Spinal cord (tissue), 10 donors: Measurements from ENCODE around the gene GDNF. TPM values are rescaled to one million over a fixed set of nuclear protein-coding genes. Genes with fewer than 3 reads are reported as not detected.

Experiments
- DNase-seq, 6 donors: peaks; one replicate each; pipeline versions ENCODE4 v3.0.0 to v3.0.0-alpha.2; 2013 to 2015; ENCODE audit warnings: low spot score in 6 of 6, low read depth in 4 of 6
- H3K27ac ChIP-seq: one replicate; pipeline ENCODE4 v1.5.1; 2013; ENCODE audit warnings: low read depth, low read length, control low read depth
- H3K27me3 ChIP-seq: one replicate; pipeline ENCODE4 v1.6.1; 2013; ENCODE audit warnings: low read length; ENCODE audit not compliant: control insufficient read depth, insufficient read depth
- H3K36me3 ChIP-seq: one replicate; pipeline ENCODE4 v1.6.1; 2013; ENCODE audit warnings: low read length; ENCODE audit not compliant: control insufficient read depth, insufficient read depth
- H3K4me1 ChIP-seq: one replicate; pipeline ENCODE4 v1.6.1; 2013; ENCODE audit warnings: low read length; ENCODE audit not compliant: control insufficient read depth, insufficient read depth
- H3K4me3 ChIP-seq: one replicate; pipeline ENCODE4 v1.5.1; 2013; ENCODE audit warnings: low read depth, low read length, control low read depth
- H3K9me3 ChIP-seq: one replicate; pipeline ENCODE4 v1.6.1; 2013; ENCODE audit warnings: low read length; ENCODE audit not compliant: control insufficient read depth, insufficient read depth
- WGBS: methylation state at CpG from one replicate; pipeline ENCODE4 v1.1.5; 2013; ENCODE audit warnings: missing lambda C conversion rate; ENCODE audit not compliant: insufficient coverage; 5-methylcytosine and 5-hydroxymethylcytosine counted together
- polyA plus RNA-seq, 2 donors: library from polyadenylated mRNA; unstranded; fragments of 120-200 nt; gene quantifications; one replicate each; pipeline ENCODE4 v1.2.1, GENCODE V29; 2013; ENCODE audit not compliant: insufficient read length in 2 of 2
- total RNA-seq, 2 donors: library from RNA; depleted of rRNA in 1 of 2; stranded (reverse); fragments of 120-200 nt in 1 of 2; fragments of >200 nt in 1 of 2; gene quantifications; one replicate each; pipeline versions ENCODE4 v1.2.3 to v1.2.4, GENCODE V29; 2013 to 2014
- donor health status: healthy.

Gene GDNF
- total and polyA plus RNA-seq, 4 donors = 0.17 to 0.51 (median 0.43) TPM

DNA sequence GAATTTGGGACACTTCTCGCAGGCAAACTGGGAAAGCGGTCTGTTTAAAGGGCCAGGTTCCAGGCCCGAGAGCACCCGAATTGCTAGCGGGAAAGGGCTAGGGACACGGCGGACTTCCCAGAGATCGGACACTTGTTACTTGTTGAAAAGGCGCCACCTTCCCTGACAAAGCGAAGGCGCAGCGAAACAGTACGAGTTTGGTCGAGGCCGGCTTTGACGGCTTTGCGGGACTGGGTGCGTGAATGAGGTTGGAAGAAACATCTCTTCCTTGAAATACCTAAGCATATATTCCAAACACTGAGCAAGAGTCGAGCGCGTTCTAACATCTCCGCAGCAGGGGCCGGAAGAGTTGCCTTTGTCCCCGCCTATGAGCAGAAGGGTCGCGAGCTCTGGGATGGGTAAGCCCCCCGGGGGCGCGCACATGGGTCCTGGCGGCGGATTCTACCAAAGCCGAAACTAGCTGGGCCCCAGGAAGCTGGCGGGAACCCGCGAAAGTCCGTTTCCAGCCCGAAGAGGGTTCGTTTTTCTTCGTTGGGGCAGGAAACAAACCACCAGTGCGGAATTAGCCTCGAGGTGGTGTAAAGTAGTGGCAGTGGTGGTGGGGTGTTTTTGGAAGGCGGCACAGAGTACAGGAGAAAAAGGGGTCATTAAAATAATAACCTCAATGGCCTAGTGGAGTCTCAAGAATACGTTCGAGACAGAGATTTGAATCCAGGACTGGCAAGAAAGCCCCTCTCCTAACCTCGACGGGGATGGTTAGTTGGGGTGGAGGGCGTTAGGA is 1.5 kb downstream of the GDNF start:
- WGBS = 2% methylated on average over 40 of the region's 47 CpGs
- H3K27me3 ChIP-seq = peaks cover 93% of the 10 kb centered on the region
- DNase-seq = peak in 2 of 6 donors; percentile 58 to 59
- no peaks in the 10 kb centered on the region for H3K36me3 ChIP-seq
- H3K9me3 ChIP-seq = no peaks in the 10 kb centered on the region
- H3K4me1 ChIP-seq = peaks cover 57% of the 10 kb centered on the region
- no peak overlapping the region for H3K27ac ChIP-seq
- peak overlapping the region; percentile 30 for H3K4me3 ChIP-seq

GRCh38 chr5:37837414-37838032 is 2.3 kb downstream of the GDNF start:
- 0% methylated on average over 33 of the region's 38 CpGs for WGBS
- Histone ChIP-seq H3K36me3 (no peaks in the 10 kb centered on the region), H3K27me3 (peaks cover 93% of the 10 kb centered on the region), H3K27ac (no peak overlapping the region), H3K4me1 (peaks cover 57% of the 10 kb centered on the region), H3K9me3 (no peaks in the 10 kb centered on the region), H3K4me3 (peak overlapping the region; percentile 30)
- DNase-seq = peak in 5 of 6 donors; percentile 55 to 89 (median 59)

DNA sequence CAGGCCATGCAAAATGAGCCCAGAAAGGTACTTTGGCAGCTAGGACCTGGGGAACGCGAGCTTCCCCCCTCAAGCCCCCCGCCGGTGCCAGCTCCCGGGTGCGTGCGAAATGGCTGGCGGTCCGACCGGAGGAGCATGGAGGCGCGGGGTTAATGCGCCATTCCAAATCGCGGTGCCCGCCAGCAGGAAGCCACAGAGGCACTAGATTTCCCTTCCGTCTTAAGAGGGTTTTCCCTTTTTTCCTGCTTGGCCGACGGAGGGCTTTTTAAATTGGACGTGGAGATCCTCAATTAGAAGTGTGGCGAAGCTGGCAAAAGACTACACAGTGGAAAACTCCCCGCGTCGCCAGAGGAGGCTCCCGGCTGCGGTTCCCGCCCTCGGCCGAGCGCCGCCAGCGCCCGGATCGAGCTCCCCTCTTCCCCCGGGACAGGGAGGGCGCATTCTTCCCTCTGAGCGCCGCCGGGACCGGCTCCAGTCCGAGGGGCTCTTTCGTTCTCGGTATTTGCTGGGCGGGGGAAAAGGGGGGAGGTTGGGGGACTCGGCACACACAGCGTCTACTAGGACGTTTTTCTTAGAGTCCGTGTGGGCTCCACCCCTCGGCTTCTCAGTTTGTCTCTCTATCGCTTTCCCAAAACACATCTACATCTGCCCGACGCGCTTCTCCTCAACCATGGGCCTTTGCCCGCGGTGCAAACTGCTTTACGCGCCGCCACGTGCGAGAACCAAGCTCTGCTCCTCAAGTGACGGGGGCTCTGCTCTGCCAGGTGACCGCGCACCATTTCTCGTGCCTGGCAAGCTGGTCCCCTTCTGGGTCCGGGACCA is 3.0 kb downstream of the GDNF start:
- no peaks in the 10 kb centered on the region for H3K36me3 ChIP-seq
- H3K27ac ChIP-seq = no peak overlapping the region
- H3K4me3 ChIP-seq = peak overlapping the region; percentile 30
- under 1% methylated on average over 49 of the region's 65 CpGs for WGBS
- DNase-seq = peak in 2 of 6 donors; percentile 49 to 60
- H3K4me1 ChIP-seq = peaks cover 57% of the 10 kb centered on the region
- H3K27me3 ChIP-seq = peaks cover 92% of the 10 kb centered on the region
- no peaks in the 10 kb centered on the region for H3K9me3 ChIP-seq

DNA sequence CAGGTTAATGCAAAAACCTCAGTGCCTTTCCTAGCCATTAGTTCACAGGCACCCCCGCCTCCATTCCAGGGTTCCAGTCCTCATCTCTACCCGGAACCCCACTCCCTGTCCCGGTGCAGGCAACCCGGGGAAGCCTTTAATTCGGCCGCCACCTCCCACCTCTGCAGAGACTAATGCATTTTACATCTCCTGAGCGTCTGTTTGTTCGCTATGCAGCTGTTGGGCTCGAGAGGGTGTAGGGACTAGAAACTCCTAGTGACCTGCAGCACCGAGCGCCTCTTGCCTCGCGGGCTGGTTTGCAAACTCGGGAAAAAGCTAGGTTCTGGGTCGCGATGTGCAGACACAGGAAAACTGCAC is 3.6 kb downstream of the GDNF start:
- Histone ChIP-seq H3K27me3 (peaks cover 92% of the 10 kb centered on the region), H3K4me1 (peaks cover 57% of the 10 kb centered on the region), H3K27ac (no peak overlapping the region), H3K36me3 (no peaks in the 10 kb centered on the region), H3K9me3 (no peaks in the 10 kb centered on the region), H3K4me3 (peak overlapping the region; percentile 30)
- no peak for DNase-seq
- 5% methylated on average over 16 of the region's 16 CpGs for WGBS

GRCh38 chr5:37835380-37835973 is 4.4 kb downstream of the GDNF start:
- H3K36me3 ChIP-seq = no peaks in the 10 kb centered on the region
- no peak overlapping the region for H3K4me3 ChIP-seq
- H3K9me3 ChIP-seq = no peaks in the 10 kb centered on the region
- WGBS = 56% methylated on average over 3 of the region's 19 CpGs
- H3K27me3 ChIP-seq = peaks cover 87% of the 10 kb centered on the region
- peaks cover 52% of the 10 kb centered on the region for H3K4me1 ChIP-seq
- no peak for DNase-seq
- no peak overlapping the region for H3K27ac ChIP-seq

- 2% methylated on average over 60 of the region's 64 CpGs for WGBS
- peak overlapping the region; percentile 18 for H3K4me3 ChIP-seq
- H3K27ac ChIP-seq = no peak overlapping the region
- peaks cover 83% of the 10 kb centered on the region for H3K27me3 ChIP-seq
- peaks cover 50% of the 10 kb centered on the region for H3K4me1 ChIP-seq
- no peaks in the 10 kb centered on the region for H3K36me3 ChIP-seq
- H3K9me3 ChIP-seq = no peaks in the 10 kb centered on the region
- peak in 2 of 6 donors; percentile 23 to 36 for DNase-seq
Observed at GRCh38 chr5:37834542-37835379, 5.1 kb downstream of the GDNF start.

GRCh38 chr5:37833990-37834389 is 5.9 kb downstream of the GDNF start:
- peak in 2 of 6 donors; percentile 12 to 13 for DNase-seq
- Histone ChIP-seq H3K4me1 (peaks cover 45% of the 10 kb centered on the region), H3K27ac (no peak overlapping the region), H3K4me3 (no peak overlapping the region), H3K36me3 (no peaks in the 10 kb centered on the region), H3K27me3 (peaks cover 77% of the 10 kb centered on the region), H3K9me3 (no peaks in the 10 kb centered on the region)
- WGBS = 45% methylated on average over 6 of the region's 6 CpGs

- DNase-seq = peak in 1 of 6 donors; percentile 46
- Histone ChIP-seq H3K4me3 (no peak overlapping the region), H3K27ac (no peak overlapping the region), H3K4me1 (peaks cover 25% of the 10 kb centered on the region), H3K27me3 (peaks cover 59% of the 10 kb centered on the region), H3K9me3 (no peaks in the 10 kb centered on the region), H3K36me3 (no peaks in the 10 kb centered on the region)
- 79% methylated on average over 4 of the region's 7 CpGs for WGBS
Observed at GRCh38 chr5:37831821-37832534, 7.9 kb downstream of the GDNF start.
